ENCODE data around the gene LPAR1. TPM values are rescaled to one million over a fixed set of nuclear protein-coding genes. Genes with fewer than 3 reads are reported as not detected.

LPAR1 gene
- total and polyA plus RNA-seq, 10 of the 15 experiments (the other 5 are each of a cell fraction or from before 2014, with no cell fraction given): 3.3 to 12.9 (median 8.4) TPM

DNA sequence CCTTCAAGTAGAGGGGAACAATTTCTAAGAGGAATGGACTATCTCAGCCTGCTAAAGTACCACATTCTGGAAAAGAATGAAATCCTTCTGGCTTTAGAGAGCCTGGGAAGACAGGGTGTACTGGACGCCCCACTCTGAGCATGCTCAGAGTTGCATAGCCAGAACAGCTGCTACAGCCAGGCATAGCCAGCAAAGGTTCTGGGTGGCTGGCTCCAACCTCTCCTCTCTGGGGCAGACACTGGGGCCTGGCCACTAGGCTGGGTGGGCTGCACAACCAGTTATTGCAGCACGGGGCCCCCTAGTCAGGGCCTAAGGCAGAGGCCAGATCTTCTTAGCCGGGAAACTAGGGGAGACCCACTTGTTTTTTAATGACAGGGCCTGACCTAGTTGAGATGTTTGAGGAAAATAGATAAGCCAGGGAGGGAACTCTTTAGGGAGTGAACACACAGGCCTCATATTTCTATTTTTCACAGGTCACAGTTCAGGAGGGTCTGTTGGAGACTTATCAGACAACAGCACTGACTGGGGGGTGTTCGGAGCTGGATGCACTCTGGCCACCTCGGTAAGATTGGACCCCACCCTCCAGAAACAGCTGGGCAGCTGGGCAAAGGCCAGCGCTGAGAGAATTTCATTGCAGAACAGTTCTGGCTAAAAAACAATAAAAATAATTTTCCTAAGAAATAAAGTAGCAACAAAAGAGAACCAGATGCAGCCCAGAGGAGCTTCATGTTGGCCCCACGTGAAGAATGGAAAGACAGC is 142.9 kb downstream of the LPAR1 start:
- no peaks in the 10 kb centered on the region for H3K4me1 ChIP-seq (ENCODE audit: control insufficient read depth, insufficient read depth, low read length)
- in situ Hi-C loops (cut with MboI): no loop called here
- H2AFZ ChIP-seq (ENCODE audit: control insufficient read depth, low read depth, low read length): no peak overlapping the region
- FAIRE-seq (no peak), DNase-seq (ENCODE audit: low read depth, low spot score) (no peak), ATAC-seq (peak; percentile 38; the same call in 2 of the 3 replicates)
- no peak overlapping the region for H3K27ac ChIP-seq (ENCODE audit: control insufficient read depth, insufficient read depth)
- BruUV-seq (replicated peaks): no TSS peak
- SMC1A ChIA-PET (ENCODE audit: uncharacterized antibody, unreplicated experiment): interaction anchor here (0.8 to 1.0 kb wide), 2 partner anchors 19 to 76 kb away, joined by 3 read pairs; no protein-coding TSS in a partner anchor
- WGBS (ENCODE audit: insufficient coverage, insufficient replicate concordance, low lambda C conversion rate, missing lambda C conversion rate): 38% methylated on average over 7 of the region's 7 CpGs
- POLR2A ChIA-PET: interaction anchor here (1.4 kb wide), 1 partner anchor 10 kb away, joined by 4 read pairs; no protein-coding TSS in a partner anchor
- H3K4me3 ChIP-seq: no peak overlapping the region
- H3K9me3 ChIP-seq (replicated peaks; ENCODE audit: control insufficient read depth, insufficient read depth, low read length): no peaks in the 10 kb centered on the region
- H3K4me2 ChIP-seq (ENCODE audit: control insufficient read depth, insufficient read depth): no peak overlapping the region
- no peaks in the 10 kb centered on the region for H3K79me2 ChIP-seq (ENCODE audit: control insufficient read depth, insufficient read depth, low read length)
- no peaks in the 10 kb centered on the region for H3K36me3 ChIP-seq (ENCODE audit: control insufficient read depth in 2 of 2, insufficient read depth in 2 of 2, low read length in 1 of 2)
- TF ChIP-seq HDAC6 (IDR thresholded peaks at IDR 0.05; ENCODE audit: unreplicated experiment): no peak
- no peak for TF ChIP-seq WRNIP1 (IDR thresholded peaks at IDR 0.05; ENCODE audit: borderline replicate concordance, low read depth, low read length)
- TF ChIP-seq BMI1 (IDR thresholded peaks at IDR 0.05; ENCODE audit: borderline replicate concordance): no peak
- no peak for TF ChIP-seq RFX5 (IDR thresholded peaks at IDR 0.05; ENCODE audit: low read depth, low read length)
- TF ChIP-seq ETV6 (conservative IDR thresholded peaks at IDR 0.05 in 1 of 2, IDR thresholded peaks at IDR 0.05 in 1 of 2; ENCODE audit: borderline replicate concordance in 1 of 2, low read depth in 1 of 2): no peak
- no peak for TF ChIP-seq HDAC2 (IDR thresholded peaks at IDR 0.05)
- no peak for TF ChIP-seq PBX3 (IDR thresholded peaks at IDR 0.05; ENCODE audit: insufficient replicate concordance, low read depth, low read length)
- no peak for TF ChIP-seq ZNF207 (IDR thresholded peaks at IDR 0.05; ENCODE audit: borderline replicate concordance)
- TF ChIP-seq ZNF274 (IDR thresholded peaks at IDR 0.05; ENCODE audit: insufficient read depth, insufficient read length): no peak
- TF ChIP-seq JUNB (IDR thresholded peaks at IDR 0.05): no peak
- no peak for TF ChIP-seq BHLHE40 (IDR thresholded peaks at IDR 0.05; ENCODE audit: borderline replicate concordance in 1 of 2, low read depth in 2 of 2, low read length in 1 of 2)
- TF ChIP-seq PML (IDR thresholded peaks at IDR 0.05; ENCODE audit: low read length): no peak
- TF ChIP-seq JUND (IDR thresholded peaks at IDR 0.05; ENCODE audit: low read depth, low read length): no peak
- TF ChIP-seq NR2C2 (IDR thresholded peaks at IDR 0.05; ENCODE audit: borderline replicate concordance, control insufficient read depth, insufficient read length, low read depth): no peak
- TF ChIP-seq ZNF24 (IDR thresholded peaks at IDR 0.05): no peak
- no peak overlapping the region for H3K9ac ChIP-seq (ENCODE audit: control insufficient read depth, insufficient read depth, low read length)
- intact Hi-C loops (cut with micrococcal nuclease; ENCODE audit: unreplicated experiment): no loop called here
- CTCF ChIA-PET: interaction anchor here (0.6 kb wide), 1 partner anchor 810 kb away, joined by 3 read pairs; no protein-coding TSS in a partner anchor
- H4K20me1 ChIP-seq (ENCODE audit: control insufficient read depth, insufficient read depth): no peaks in the 10 kb centered on the region
- RAD21 ChIA-PET (ENCODE audit: unreplicated experiment): no interaction called here
- no peaks in the 10 kb centered on the region for H3K27me3 ChIP-seq (replicated peaks in 1 of 2; ENCODE audit: control insufficient read depth in 2 of 2, insufficient read depth in 2 of 2, low read length in 1 of 2)

Data from GM12878 (cell line).